Panc1 (cell line): ENCODE results near the gene ASTN2.

Source experiments
- CTCF ChIP-seq: fragments of 450-650 bp; IDR thresholded peaks from 2 replicates; pipeline ENCODE4 v1.5.1; 2017; ENCODE audit warnings: mild to moderate bottlenecking
- POLR2AphosphoS5 ChIP-seq: IDR thresholded peaks from 2 replicates; pipeline ENCODE4 v1.6.1; 2012; ENCODE audit warnings: mild to moderate bottlenecking, low read depth, low read length, moderate library complexity
- SIN3A ChIP-seq: IDR thresholded peaks from 2 replicates; pipeline ENCODE4 v1.6.1; 2012; ENCODE audit warnings: low read depth, mild to moderate bottlenecking, low read length, moderate library complexity, borderline replicate concordance; ENCODE audit not compliant: insufficient read depth

- TF ChIP-seq POLR2AphosphoS5 (no peak), CTCF (no peak), SIN3A (no peak)
These were observed 276.6 kb downstream of the ASTN2 start for GRCh38 chr9:117138231-117138630.
